HG03565 (cell line): ENCODE measurements around the gene DMRTA1.
"Not testable (repeated sequence)": the region's sequence is repeated elsewhere in the genome, so short reads cannot be mapped to it uniquely, and the experiment has no call there.

Experiments
- ATAC-seq: cut with Tn5 transposase; IDR thresholded peaks from one replicate; pipeline ENCODE4 v1.9.1; 2021; ENCODE audit warnings: mild to moderate bottlenecking, moderate library complexity; ENCODE audit not compliant: unreplicated experiment

The DMRTA1 gene

DNA sequence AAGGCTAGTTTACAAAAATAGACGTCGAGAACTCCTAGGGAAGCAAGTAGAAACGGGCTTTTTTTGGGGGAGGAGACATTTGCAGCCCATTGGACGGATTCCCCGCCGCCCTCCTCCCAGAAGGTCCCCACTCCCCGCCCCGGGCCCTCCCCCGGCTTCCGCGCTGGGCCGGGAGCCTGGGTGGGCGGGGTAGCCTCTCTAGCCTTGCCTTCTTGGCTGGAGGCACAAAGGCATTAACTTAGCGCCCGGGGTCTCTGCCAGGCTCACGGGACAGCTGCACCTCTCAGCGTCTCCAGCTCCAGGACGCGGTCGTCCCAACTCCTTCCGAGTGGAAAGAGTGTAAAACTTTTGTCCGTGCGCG lies at the start of gene DMRTA1:
TSS of gene DMRTA1 (plus strand) at position 236 of the 361 bp plus-strand sequence. CDS start 242 bp downstream, outside the sequence.
- no peak for ATAC-seq

DNA sequence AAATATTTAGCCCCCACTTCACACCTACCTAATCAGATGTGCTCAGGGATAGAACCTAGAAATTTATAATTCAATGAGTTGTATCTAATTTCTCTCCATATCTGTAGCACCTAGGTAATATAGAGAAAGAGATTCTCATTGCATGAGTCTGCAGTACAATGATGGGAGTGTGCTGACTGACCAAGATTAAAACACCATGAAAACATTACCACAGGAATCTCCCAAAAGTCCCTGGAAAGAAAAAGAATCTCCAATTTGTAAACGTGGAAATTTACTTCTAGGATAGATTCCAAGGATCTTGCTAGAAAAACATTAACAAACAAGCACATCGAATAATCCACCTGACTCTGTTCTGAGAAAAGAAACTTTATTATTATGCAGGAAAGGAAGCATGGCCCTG lies 45.0 kb upstream of the DMRTA1 start:
- ATAC-seq = no peak

GRCh38 chr9:22405869-22406659 lies 40.6 kb upstream of the DMRTA1 start:
- ATAC-seq = no peak

DNA sequence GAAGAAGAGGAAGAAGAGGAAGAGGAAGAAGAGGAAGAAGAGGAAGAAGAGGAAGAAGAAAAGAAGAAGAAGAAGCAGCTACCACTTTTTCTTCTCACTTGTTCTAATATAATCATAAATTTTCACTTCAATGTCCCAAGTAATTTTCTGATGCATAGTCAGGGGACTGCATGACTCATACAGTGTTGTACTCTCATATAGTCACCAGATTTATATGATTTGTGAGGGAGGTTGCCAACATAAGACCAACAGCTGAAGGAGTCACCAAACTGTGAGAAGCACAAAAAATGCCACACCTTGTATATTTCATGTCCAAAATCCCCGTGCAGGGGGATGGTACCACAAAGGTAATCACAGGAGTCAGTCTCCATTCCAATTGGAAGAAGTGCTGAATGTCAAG lies 32.7 kb upstream of the DMRTA1 start:
- no peak for ATAC-seq

GRCh38 chr9:22415941-22416691 lies 30.5 kb upstream of the DMRTA1 start:
- no peak for ATAC-seq

GRCh38 chr9:22416692-22417060 lies 29.9 kb upstream of the DMRTA1 start:
- ATAC-seq = no peak

DNA sequence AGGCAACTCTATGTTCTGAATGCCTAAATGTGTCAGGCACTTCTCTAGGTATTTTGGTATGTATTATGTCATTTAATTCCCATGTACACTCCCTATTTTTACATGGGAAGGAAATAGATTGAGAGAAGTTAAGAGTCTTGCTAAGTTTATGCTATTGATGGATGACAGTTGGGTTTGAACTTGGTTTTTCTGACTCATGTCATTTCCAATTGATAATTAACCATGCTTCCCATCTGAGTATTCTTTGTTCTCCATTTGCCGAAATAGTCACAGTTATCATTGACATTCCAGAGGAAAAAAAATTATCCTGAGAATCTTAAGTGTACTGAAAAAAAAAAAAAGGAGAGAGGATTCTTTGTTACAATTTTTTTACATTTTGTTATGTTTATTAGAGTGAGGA lies 23.1 kb upstream of the DMRTA1 start:
- no peak for ATAC-seq

DNA sequence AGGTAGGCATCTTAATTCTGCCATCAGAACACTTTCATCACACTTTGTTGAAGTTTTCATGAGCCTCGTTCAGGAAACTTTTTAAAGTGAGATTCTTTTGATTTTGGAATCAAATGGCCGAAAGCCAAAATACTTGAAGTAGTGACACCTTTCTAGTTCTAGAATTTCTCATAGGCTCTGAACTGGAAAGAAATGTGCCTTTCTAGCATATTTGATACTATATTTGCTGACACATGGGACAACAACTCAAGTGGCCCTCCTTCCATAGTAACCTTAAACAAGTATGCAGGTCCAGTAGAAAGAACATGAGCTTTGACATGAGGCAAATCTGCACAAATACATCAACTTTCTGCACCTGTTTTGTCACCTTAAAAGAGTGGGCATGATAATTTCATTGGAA lies 22.0 kb upstream of the DMRTA1 start:
- ATAC-seq = no peak

GRCh38 chr9:22425551-22425950 lies 21.1 kb upstream of the DMRTA1 start:
- ATAC-seq = no peak

DNA sequence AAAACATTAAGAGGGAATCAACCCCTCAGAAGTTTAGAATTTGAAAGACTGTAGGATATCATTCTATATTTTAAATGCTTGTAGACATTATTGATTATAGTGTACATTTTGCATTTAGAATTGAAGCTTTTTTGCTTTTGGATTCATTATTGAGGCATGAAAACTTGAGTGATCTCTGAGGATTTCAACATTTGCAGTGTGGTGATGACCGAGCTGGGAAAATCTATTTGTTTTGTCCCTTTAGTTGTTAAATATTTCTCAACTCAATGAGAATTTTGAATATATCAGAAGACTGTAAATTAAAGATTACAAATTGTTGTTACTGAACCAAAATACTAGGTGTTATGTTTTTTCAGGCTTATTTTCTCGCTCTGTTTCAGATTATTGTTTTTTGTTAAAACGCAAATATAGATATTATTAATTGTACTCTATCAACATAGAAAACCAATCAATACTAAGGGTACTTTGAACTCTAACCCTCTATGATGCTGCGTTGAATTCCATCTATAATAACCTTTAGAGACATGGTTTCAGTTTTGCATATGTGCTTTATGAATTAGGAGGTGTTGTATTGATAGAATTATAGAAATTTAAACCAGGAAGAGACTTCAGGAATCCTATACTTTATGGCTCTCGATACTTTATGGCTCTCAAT lies 19.3 kb upstream of the DMRTA1 start:
- no peak for ATAC-seq

DNA sequence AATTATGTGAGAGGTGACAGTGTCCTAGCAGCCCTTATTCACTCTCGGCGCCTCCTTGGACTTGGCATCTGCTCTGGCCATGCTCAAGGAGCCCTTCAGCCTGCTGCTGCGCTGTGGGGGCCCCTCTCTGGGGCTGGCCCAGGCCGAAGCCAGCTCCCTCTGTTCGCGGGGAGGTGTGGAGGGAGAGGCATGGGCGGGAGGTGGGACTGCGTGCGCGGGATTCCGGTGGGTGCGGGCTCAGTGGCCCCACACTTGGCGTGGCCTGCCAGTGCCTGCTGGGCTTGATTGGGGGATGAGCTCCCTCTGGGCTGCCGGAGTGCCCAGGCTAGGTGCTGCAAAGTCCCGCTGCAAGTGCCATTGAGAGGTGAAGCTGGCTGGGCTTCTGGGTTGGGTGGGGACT lies 12.9 kb upstream of the DMRTA1 start:
- ATAC-seq = no peak

DNA sequence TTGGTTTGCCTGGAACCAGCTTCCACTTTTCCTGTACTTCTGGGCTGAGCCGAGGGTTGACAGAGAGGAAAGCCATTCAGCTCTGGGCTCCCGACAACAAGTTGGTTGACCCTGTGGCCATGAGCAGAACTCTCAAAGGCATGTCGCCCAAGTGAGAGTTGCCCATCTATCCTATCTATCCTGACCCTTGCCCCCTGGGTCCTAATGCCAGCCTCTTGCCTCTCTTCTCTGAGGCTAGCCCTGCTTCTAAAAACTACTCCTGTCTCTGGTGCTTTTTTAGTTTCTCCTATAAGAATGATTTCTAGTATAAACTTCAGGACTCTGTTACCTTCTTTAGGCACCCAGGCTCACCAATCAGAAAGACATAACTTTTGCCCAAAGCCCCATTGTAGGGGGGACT lies 11.4 kb upstream of the DMRTA1 start:
- ATAC-seq = not testable (repeated sequence)

DNA sequence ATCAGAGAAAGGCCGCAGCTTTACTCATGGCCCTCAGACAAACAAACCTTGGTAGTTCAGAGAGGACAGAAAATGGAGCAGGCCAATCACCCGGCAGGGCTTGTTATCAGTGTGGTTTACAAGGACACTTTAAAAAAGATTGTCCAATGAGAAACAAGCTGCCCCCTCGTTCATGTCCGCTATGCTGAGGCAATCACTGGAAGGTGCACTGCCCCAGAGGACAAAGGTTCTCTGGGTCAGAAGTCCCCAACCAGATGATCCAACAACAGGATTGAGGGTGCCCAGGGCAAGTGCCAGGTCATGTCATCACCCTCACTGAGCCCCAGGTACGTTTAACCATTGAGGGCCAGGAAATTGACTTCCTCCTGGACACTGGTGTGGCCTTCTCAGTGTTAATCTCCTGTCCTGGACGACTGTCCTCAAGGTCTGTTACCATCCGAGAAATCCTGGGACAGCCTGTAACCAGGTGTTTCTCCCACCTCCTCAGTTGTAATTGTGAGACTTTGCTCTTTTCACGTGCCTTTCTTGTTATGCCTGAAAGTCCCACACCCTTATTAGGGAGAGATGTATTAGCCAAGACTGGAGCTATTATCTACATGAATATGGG lies 9.1 kb upstream of the DMRTA1 start:
- ATAC-seq = not testable (repeated sequence)

GRCh38 chr9:22440841-22441240 lies 5.8 kb upstream of the DMRTA1 start:
- ATAC-seq = no peak

DNA sequence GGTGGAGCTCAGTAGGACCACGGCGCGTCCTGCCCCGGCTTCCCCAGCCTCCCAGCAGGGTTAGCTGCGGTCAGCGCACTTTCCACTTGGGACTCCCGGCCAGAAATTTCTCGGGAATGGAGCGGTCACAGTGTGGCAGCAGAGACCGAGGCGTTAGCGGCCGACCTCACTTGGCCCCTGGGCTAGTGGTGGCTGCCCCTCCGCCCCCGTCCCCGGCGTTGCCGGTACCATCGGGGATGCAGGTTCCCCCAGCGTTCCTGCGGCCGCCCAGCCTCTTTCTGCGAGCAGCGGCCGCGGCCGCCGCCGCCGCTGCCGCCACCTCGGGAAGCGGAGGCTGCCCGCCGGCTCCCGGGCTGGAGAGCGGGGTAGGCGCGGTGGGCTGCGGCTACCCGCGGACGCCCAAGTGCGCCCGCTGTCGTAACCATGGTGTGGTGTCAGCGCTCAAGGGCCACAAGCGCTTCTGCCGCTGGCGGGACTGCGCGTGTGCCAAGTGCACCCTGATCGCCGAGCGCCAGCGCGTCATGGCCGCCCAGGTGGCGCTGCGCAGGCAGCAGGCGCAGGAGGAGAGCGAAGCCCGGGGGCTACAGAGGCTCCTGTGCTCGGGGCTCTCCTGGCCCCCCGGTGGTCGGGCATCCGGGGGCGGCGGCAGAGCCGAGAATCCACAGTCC lies 460 bp downstream of the DMRTA1 start:
- peak; percentile 74 for ATAC-seq

- no peak for ATAC-seq
These were observed 1.1 kb downstream of the DMRTA1 start for GRCh38 chr9:22447618-22448305.

DNA sequence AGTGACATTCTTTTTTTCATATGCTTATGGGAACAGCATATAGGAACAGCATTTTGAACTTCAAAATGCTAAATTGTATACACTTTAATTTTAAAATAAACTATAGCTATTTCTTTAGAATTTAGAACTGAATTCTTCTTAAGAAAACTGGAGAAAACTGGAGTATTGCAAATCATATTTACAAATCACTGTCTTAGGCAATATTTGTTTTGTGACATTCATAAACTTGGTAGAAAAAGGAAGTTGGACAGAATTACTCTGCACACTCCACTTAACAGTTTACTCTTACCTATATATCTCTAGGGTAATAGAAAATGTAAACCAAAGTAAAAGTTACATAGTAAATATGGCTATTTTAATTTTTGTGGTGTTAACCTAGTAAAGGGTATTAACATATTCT lies 3.1 kb downstream of the DMRTA1 start:
- no peak for ATAC-seq

- peak; percentile 66 for ATAC-seq
These were observed 5.9 kb downstream of the DMRTA1 start for GRCh38 chr9:22452415-22453010.

- ATAC-seq = no peak
These were observed 7.4 kb downstream of the DMRTA1 start for GRCh38 chr9:22454016-22454415.

DNA sequence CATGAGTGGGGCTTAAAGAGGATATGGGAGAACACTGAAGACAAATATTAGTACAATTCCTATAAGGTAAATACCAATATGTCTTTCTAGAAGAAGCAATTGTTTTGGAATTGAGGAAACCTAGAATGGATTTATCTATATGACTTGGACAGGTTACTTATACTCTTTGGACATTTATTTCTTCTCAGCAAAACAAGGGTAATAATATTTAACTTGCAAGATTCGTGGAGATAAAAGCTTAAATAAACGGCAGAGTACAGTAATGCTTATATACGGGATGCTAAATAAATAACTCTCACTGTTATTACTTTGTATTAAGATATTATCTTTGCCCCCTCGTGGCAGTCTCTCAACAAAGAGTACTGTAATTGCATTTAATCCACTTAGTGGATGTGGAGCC lies 8.6 kb downstream of the DMRTA1 start:
- ATAC-seq = no peak
